ENCODE measurements around the gene LY6G6F.

GRCh38 chr6:31758281-31758680, 51.6 kb downstream of the LY6G6F start:
- no peak for TF ChIP-seq EZH2 (IDR thresholded peaks at IDR 0.05; ENCODE audit: insufficient read depth, poor library complexity, severe bottlenecking)
- no peak for TF ChIP-seq EZH2phosphoT487 (IDR thresholded peaks at IDR 0.05; ENCODE audit: insufficient read depth, low read depth)
